ENCODE results near the gene CARD14. TPM values are rescaled to one million over a fixed set of nuclear protein-coding genes. Genes with fewer than 3 reads are reported as not detected.

The CARD14 gene
- total and polyA plus RNA-seq, 2 donors (not counting 1 experiment from before 2014, with no cell fraction given): not detected

DNA sequence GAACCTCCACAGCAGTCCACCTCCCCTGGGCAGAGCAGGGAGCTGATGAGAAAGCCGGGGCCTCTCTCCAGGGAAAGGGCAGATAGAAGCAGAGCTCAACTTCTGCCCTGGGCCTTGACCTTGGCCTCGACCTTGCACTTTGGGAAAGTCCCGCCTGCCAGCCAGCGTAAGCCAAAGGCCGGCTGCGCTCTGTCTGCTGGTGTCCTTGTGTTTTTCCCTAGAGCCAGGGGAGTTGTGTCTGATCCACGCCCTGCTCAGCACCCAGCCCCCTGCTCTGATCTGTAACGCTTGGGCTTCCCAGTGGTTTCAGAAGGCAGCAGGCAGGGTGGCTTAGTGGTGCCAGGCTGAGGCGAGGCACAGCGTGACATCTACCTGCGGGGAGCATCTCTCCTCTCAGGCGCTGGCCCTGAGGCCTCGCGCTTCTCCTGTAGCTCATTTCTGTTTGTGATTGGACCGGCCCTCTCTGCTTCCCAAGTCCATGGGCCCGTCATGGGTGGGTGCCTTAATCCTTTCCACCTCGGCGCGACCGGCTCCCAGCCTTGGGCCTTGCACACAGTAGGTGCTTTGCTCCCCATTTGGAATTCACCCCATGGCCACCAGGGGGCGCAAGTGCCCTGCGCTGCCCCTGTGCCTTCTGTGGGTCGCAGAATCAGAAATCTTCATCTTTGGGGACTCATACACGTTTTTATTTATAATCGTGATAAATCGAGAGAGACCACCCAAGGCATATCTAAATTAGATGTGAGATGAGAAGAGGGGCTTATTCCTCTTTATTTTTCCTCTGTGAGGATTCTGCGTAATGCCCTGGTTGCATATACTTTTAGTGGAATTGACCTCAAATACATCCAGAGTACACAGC lies 26.1 kb downstream of the CARD14 start:
- TF ChIP-seq EZH2 (IDR thresholded peaks at IDR 0.05; ENCODE audit: borderline replicate concordance, insufficient read depth, low read depth, low read length, poor library complexity, severe bottlenecking) (no peak), CTCF (IDR thresholded peaks at IDR 0.05) (peak; percentile 99)
- no peaks in the 10 kb centered on the region for H3K4me1 ChIP-seq (ENCODE audit: control insufficient read depth in 2 of 2, insufficient read depth in 2 of 2, low read length in 2 of 2)
- CTCF ChIA-PET: interaction anchor here (0.6 to 4.7 kb wide), 29 partner anchors 11 to 919 kb away, joined by 3 to 55 read pairs (median 4); partner anchors contain the start of genes SGSH and SLC26A11
- POLR2A ChIA-PET: no interaction called here
- Mint-ChIP-seq H3K27ac (no peak overlapping the region), H3K4me1 (no peaks in the 10 kb centered on the region), H3K27me3 (peaks cover 16% of the 10 kb centered on the region), H3K4me3 (no peak overlapping the region), H3K9me3 (ENCODE audit: insufficient read depth) (no peaks in the 10 kb centered on the region)
- no peak overlapping the region for H3K4me3 ChIP-seq (ENCODE audit: control extremely low read depth in 1 of 5, extremely low read depth in 1 of 5, insufficient read depth in 1 of 5, low read depth in 2 of 5, low read length in 4 of 5)
- H4K20me1 ChIP-seq (ENCODE audit: control insufficient read depth, insufficient read depth, low read length, poor library complexity, severe bottlenecking): no peaks in the 10 kb centered on the region
- WGBS (ENCODE audit: insufficient coverage): 76% methylated on average over 23 of the region's 27 CpGs
- H3K27me3 ChIP-seq (replicated peaks in 1 of 4; ENCODE audit: control extremely low read depth in 1 of 4, control insufficient read depth in 3 of 4, insufficient read depth in 4 of 4, low read length in 3 of 4): peaks cover 0 to 11% (median 0%) of the 10 kb centered on the region in 4 experiments
- peak; percentile 74 for DNase-seq
- H2AFZ ChIP-seq (ENCODE audit: insufficient read depth, low read depth, low read length, poor library complexity, severe bottlenecking): no peak overlapping the region
- H3K9me3 ChIP-seq (ENCODE audit: control extremely low read depth in 1 of 3, control insufficient read depth in 2 of 3, insufficient read depth in 1 of 3, low read length in 2 of 3): peaks cover 0 to 9% (median 0%) of the 10 kb centered on the region in 3 donors
- intact Hi-C loops (cut with micrococcal nuclease): loop anchor here (1.0 kb wide), 1 partner anchor 57 kb away; no protein-coding TSS in a partner anchor
- ATAC-seq (ENCODE audit: low read depth): peak; percentile 24
- H3K36me3 ChIP-seq (replicated peaks in 1 of 2; ENCODE audit: control extremely low read depth in 1 of 2, control insufficient read depth in 1 of 2, extremely low read depth in 1 of 2, insufficient read depth in 2 of 2, low read length in 1 of 2): no peaks in the 10 kb centered on the region
- H3K4me2 ChIP-seq (replicated peaks; ENCODE audit: low read depth, low read length, poor library complexity, severe bottlenecking): no peak overlapping the region
- H3K9ac ChIP-seq (ENCODE audit: low read length): no peak overlapping the region
- H3K27ac ChIP-seq (ENCODE audit: low read length in 2 of 2): no peak overlapping the region
- no peaks in the 10 kb centered on the region for H3K79me2 ChIP-seq (ENCODE audit: control insufficient read depth, insufficient read depth, low read length)

- POLR2A ChIA-PET: no interaction called here
- peaks cover 14% of the 10 kb centered on the region for H3K27me3 Mint-ChIP-seq
Observed at GRCh38 chr17:80196652-80197051, 26.8 kb downstream of the CARD14 start.

More at GRCh38 chr17:80196652-80197051, 26.8 kb downstream of the CARD14 start:
- TF ChIP-seq CTCF (IDR thresholded peaks at IDR 0.05) (no peak), EZH2 (IDR thresholded peaks at IDR 0.05; ENCODE audit: borderline replicate concordance, insufficient read depth, low read depth, low read length, poor library complexity, severe bottlenecking) (no peak)
- no peak for DNase-seq
- Histone ChIP-seq H3K27ac (ENCODE audit: low read length in 2 of 2) (no peak overlapping the region), H3K4me1 (ENCODE audit: control insufficient read depth in 2 of 2, insufficient read depth in 2 of 2, low read length in 2 of 2) (no peaks in the 10 kb centered on the region), H3K4me2 (replicated peaks; ENCODE audit: low read depth, low read length, poor library complexity, severe bottlenecking) (no peak overlapping the region), H4K20me1 (ENCODE audit: control insufficient read depth, insufficient read depth, low read length, poor library complexity, severe bottlenecking) (no peaks in the 10 kb centered on the region), H3K4me3 (ENCODE audit: control extremely low read depth in 1 of 5, extremely low read depth in 1 of 5, insufficient read depth in 1 of 5, low read depth in 2 of 5, low read length in 4 of 5) (no peak overlapping the region), H2AFZ (ENCODE audit: insufficient read depth, low read depth, low read length, poor library complexity, severe bottlenecking) (no peak overlapping the region), H3K36me3 (replicated peaks in 1 of 2; ENCODE audit: control extremely low read depth in 1 of 2, control insufficient read depth in 1 of 2, extremely low read depth in 1 of 2, insufficient read depth in 2 of 2, low read length in 1 of 2) (no peaks in the 10 kb centered on the region), H3K9ac (ENCODE audit: low read length) (no peak overlapping the region), H3K9me3 (ENCODE audit: control extremely low read depth in 1 of 3, control insufficient read depth in 2 of 3, insufficient read depth in 1 of 3, low read length in 2 of 3) (peaks cover 0 to 9% (median 0%) of the 10 kb centered on the region in 3 donors), H3K27me3 (replicated peaks in 1 of 4; ENCODE audit: control extremely low read depth in 1 of 4, control insufficient read depth in 3 of 4, insufficient read depth in 4 of 4, low read length in 3 of 4) (peaks cover 0 to 11% (median 0%) of the 10 kb centered on the region in 4 experiments), H3K79me2 (ENCODE audit: control insufficient read depth, insufficient read depth, low read length) (no peaks in the 10 kb centered on the region)
- 97% methylated on average over 7 of the region's 7 CpGs for WGBS (ENCODE audit: insufficient coverage)
- Mint-ChIP-seq H3K9me3 (ENCODE audit: insufficient read depth) (no peaks in the 10 kb centered on the region), H3K27ac (no peak overlapping the region), H3K4me3 (no peak overlapping the region), H3K4me1 (no peaks in the 10 kb centered on the region)
- no peak for ATAC-seq (ENCODE audit: low read depth)
- intact Hi-C loops (cut with micrococcal nuclease): loop anchor here (1.0 kb wide), 1 partner anchor 57 kb away; no protein-coding TSS in a partner anchor
- CTCF ChIA-PET: interaction anchor here (0.6 to 4.7 kb wide), 10 partner anchors 10 to 168 kb away, joined by 3 to 55 read pairs (median 6); no protein-coding TSS in a partner anchor

All from B cell (primary cell).